OCI-LY3 (cell line): Measurements from ENCODE around the gene QSOX2.

ENCODE experiments used
- EZH2phosphoT487 ChIP-seq: fragments of 200-600 bp; shearing (Covaris generic); IDR thresholded peaks from 2 replicates; pipeline ENCODE4 v1.6.1; 2018; ENCODE audit warnings: antibody characterized with exemption, mixed run types, low read depth
- TF ChIP-seq, protein P1 (sequence below): fragments of 200-600, 300-600 bp; sonication (generic); IDR thresholded peaks from 2 replicates; pipeline ENCODE4 v1.5.1; 2014; ENCODE audit warnings: antibody characterized with exemption, low read length, low read depth

DNA sequence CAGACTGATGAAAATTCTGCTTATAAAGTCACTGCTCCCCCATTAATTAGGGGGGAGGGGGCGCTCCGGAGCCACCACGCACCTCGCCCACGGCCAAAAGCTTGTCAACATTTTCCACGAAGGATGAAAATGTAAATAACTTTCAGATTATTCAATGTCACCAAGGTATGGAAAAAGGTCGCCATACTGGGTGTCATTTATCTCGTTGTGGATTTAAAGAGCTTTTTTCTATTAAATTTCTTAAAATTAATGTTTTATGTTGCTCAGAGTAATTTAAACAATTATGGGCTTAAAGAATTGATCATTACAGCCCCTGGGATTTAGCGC, 53.7 kb downstream of the QSOX2 start:
- TF ChIP-seq, protein P1, sequence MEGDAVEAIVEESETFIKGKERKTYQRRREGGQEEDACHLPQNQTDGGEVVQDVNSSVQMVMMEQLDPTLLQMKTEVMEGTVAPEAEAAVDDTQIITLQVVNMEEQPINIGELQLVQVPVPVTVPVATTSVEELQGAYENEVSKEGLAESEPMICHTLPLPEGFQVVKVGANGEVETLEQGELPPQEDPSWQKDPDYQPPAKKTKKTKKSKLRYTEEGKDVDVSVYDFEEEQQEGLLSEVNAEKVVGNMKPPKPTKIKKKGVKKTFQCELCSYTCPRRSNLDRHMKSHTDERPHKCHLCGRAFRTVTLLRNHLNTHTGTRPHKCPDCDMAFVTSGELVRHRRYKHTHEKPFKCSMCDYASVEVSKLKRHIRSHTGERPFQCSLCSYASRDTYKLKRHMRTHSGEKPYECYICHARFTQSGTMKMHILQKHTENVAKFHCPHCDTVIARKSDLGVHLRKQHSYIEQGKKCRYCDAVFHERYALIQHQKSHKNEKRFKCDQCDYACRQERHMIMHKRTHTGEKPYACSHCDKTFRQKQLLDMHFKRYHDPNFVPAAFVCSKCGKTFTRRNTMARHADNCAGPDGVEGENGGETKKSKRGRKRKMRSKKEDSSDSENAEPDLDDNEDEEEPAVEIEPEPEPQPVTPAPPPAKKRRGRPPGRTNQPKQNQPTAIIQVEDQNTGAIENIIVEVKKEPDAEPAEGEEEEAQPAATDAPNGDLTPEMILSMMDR = no peak
- TF ChIP-seq EZH2phosphoT487 = no peak
